ENCODE measurements around the gene GMPPA. TPM values are rescaled to one million over a fixed set of nuclear protein-coding genes. Genes with fewer than 3 reads are reported as not detected.

The GMPPA gene
- total and polyA plus RNA-seq, 4 donors, result 17.0 to 135 (median 40.4) TPM

- no peaks in the 10 kb centered on the region for H3K27me3 ChIP-seq (ENCODE audit: control insufficient read depth in 1 of 2, insufficient read depth in 2 of 2, low read length in 1 of 2)
- no peaks in the 10 kb centered on the region for H3K4me1 ChIP-seq (ENCODE audit: control insufficient read depth in 1 of 2, insufficient read depth in 2 of 2, low read length in 2 of 2)
- intact Hi-C loops (cut with DNase I), result no loop called here
- no peak overlapping the region for H3K27ac ChIP-seq (ENCODE audit: low read depth in 1 of 2, low read length in 2 of 2)
- H3K36me3 ChIP-seq (ENCODE audit: control insufficient read depth in 1 of 2, insufficient read depth in 2 of 2, low read length in 1 of 2), result peaks cover 0 to 19% of the 10 kb centered on the region in 2 donors
- no peak overlapping the region for H3K4me3 ChIP-seq (ENCODE audit: low read length in 2 of 2)
- DNase-seq (no peak), ATAC-seq (ENCODE audit: low FRiP score) (no peak)
- 43 to 47% methylated on average over 14 to 15 of the region's 15 CpGs for WGBS, 2 donors
- H3K9me3 ChIP-seq (ENCODE audit: control insufficient read depth, low read length), result no peaks in the 10 kb centered on the region
Observed at GRCh38 chr2:219477815-219478214, 20.9 kb upstream of the GMPPA start.

- no peaks in the 10 kb centered on the region for H3K27me3 ChIP-seq (ENCODE audit: control insufficient read depth in 1 of 2, insufficient read depth in 2 of 2, low read length in 1 of 2)
- no peaks in the 10 kb centered on the region for H3K9me3 ChIP-seq (ENCODE audit: control insufficient read depth, low read length)
- WGBS, 2 donors, result 72 to 83% methylated on average over 8 of the region's 8 CpGs
- peak overlapping the region in 1 of 2 donors; percentile 4 for H3K27ac ChIP-seq (ENCODE audit: low read depth in 1 of 2, low read length in 2 of 2)
- H3K36me3 ChIP-seq (ENCODE audit: control insufficient read depth in 1 of 2, insufficient read depth in 2 of 2, low read length in 1 of 2), result peaks cover 6 to 14% of the 10 kb centered on the region in 2 donors
- H3K4me1 ChIP-seq (ENCODE audit: control insufficient read depth in 1 of 2, insufficient read depth in 2 of 2, low read length in 2 of 2), result no peaks in the 10 kb centered on the region
- intact Hi-C loops (cut with DNase I), result no loop called here
- no peak overlapping the region for H3K4me3 ChIP-seq (ENCODE audit: low read length in 2 of 2)
- DNase-seq (no peak), ATAC-seq (ENCODE audit: low FRiP score) (no peak)
Observed at GRCh38 chr2:219478916-219479315, 19.8 kb upstream of the GMPPA start.

- DNase-seq (no peak), ATAC-seq (ENCODE audit: low FRiP score) (no peak)
- Histone ChIP-seq H3K4me3 (ENCODE audit: low read length in 2 of 2) (no peak overlapping the region), H3K27me3 (ENCODE audit: control insufficient read depth in 1 of 2, insufficient read depth in 2 of 2, low read length in 1 of 2) (no peaks in the 10 kb centered on the region), H3K9me3 (ENCODE audit: control insufficient read depth, low read length) (no peaks in the 10 kb centered on the region), H3K27ac (ENCODE audit: low read depth in 1 of 2, low read length in 2 of 2) (no peak overlapping the region), H3K36me3 (ENCODE audit: control insufficient read depth in 1 of 2, insufficient read depth in 2 of 2, low read length in 1 of 2) (peaks cover 6 to 14% of the 10 kb centered on the region in 2 donors), H3K4me1 (ENCODE audit: control insufficient read depth in 1 of 2, insufficient read depth in 2 of 2, low read length in 2 of 2) (no peaks in the 10 kb centered on the region)
- intact Hi-C loops (cut with DNase I), result no loop called here
- 80 to 84% methylated on average over 8 of the region's 8 CpGs for WGBS, 2 donors
Observed at GRCh38 chr2:219480004-219480403, 18.7 kb upstream of the GMPPA start.

GRCh38 chr2:219482674-219483405 is 15.9 kb upstream of the GMPPA start:
- ATAC-seq (ENCODE audit: low FRiP score) (no peak), DNase-seq (no peak)
- Histone ChIP-seq H3K27me3 (ENCODE audit: control insufficient read depth in 1 of 2, insufficient read depth in 2 of 2, low read length in 1 of 2) (no peaks in the 10 kb centered on the region), H3K4me1 (ENCODE audit: control insufficient read depth in 1 of 2, insufficient read depth in 2 of 2, low read length in 2 of 2) (no peaks in the 10 kb centered on the region), H3K36me3 (ENCODE audit: control insufficient read depth in 1 of 2, insufficient read depth in 2 of 2, low read length in 1 of 2) (peaks cover 6 to 14% of the 10 kb centered on the region in 2 donors), H3K9me3 (ENCODE audit: control insufficient read depth, low read length) (no peaks in the 10 kb centered on the region), H3K27ac (ENCODE audit: low read depth in 1 of 2, low read length in 2 of 2) (peak overlapping the region in 1 of 2 donors; percentile 13), H3K4me3 (ENCODE audit: low read length in 2 of 2) (no peak overlapping the region)
- 73 to 74% methylated on average over 17 of the region's 17 CpGs for WGBS, 2 donors
- intact Hi-C loops (cut with DNase I), result no loop called here

GRCh38 chr2:219483451-219484342 is 15.0 kb upstream of the GMPPA start:
- Histone ChIP-seq H3K27me3 (ENCODE audit: control insufficient read depth in 1 of 2, insufficient read depth in 2 of 2, low read length in 1 of 2) (no peaks in the 10 kb centered on the region), H3K4me1 (ENCODE audit: control insufficient read depth in 1 of 2, insufficient read depth in 2 of 2, low read length in 2 of 2) (no peaks in the 10 kb centered on the region), H3K36me3 (ENCODE audit: control insufficient read depth in 1 of 2, insufficient read depth in 2 of 2, low read length in 1 of 2) (peaks cover 6 to 14% of the 10 kb centered on the region in 2 donors), H3K4me3 (ENCODE audit: low read length in 2 of 2) (no peak overlapping the region), H3K27ac (ENCODE audit: low read depth in 1 of 2, low read length in 2 of 2) (no peak overlapping the region), H3K9me3 (ENCODE audit: control insufficient read depth, low read length) (no peaks in the 10 kb centered on the region)
- intact Hi-C loops (cut with DNase I), result no loop called here
- 67 to 74% methylated on average over 50 to 58 of the region's 58 CpGs for WGBS, 2 donors
- ATAC-seq (ENCODE audit: low FRiP score) (no peak), DNase-seq (no peak)

GRCh38 chr2:219484343-219485200 is 14.1 kb upstream of the GMPPA start:
- Histone ChIP-seq H3K4me3 (ENCODE audit: low read length in 2 of 2) (no peak overlapping the region), H3K27me3 (ENCODE audit: control insufficient read depth in 1 of 2, insufficient read depth in 2 of 2, low read length in 1 of 2) (no peaks in the 10 kb centered on the region), H3K4me1 (ENCODE audit: control insufficient read depth in 1 of 2, insufficient read depth in 2 of 2, low read length in 2 of 2) (no peaks in the 10 kb centered on the region), H3K9me3 (ENCODE audit: control insufficient read depth, low read length) (no peaks in the 10 kb centered on the region), H3K27ac (ENCODE audit: low read depth in 1 of 2, low read length in 2 of 2) (no peak overlapping the region), H3K36me3 (ENCODE audit: control insufficient read depth in 1 of 2, insufficient read depth in 2 of 2, low read length in 1 of 2) (peaks cover 6 to 10% of the 10 kb centered on the region in 2 donors)
- intact Hi-C loops (cut with DNase I), result no loop called here
- 67 to 68% methylated on average over 79 to 89 of the region's 89 CpGs for WGBS, 2 donors
- ATAC-seq (ENCODE audit: low FRiP score) (no peak), DNase-seq (no peak)

GRCh38 chr2:219485201-219485580 is 13.5 kb upstream of the GMPPA start:
- no peak overlapping the region for H3K27ac ChIP-seq (ENCODE audit: low read depth in 1 of 2, low read length in 2 of 2)
- no peaks in the 10 kb centered on the region for H3K4me1 ChIP-seq (ENCODE audit: control insufficient read depth in 1 of 2, insufficient read depth in 2 of 2, low read length in 2 of 2)
- no peaks in the 10 kb centered on the region for H3K9me3 ChIP-seq (ENCODE audit: control insufficient read depth, low read length)
- no peak overlapping the region for H3K4me3 ChIP-seq (ENCODE audit: low read length in 2 of 2)
- peaks cover 6 to 8% of the 10 kb centered on the region in 2 donors for H3K36me3 ChIP-seq (ENCODE audit: control insufficient read depth in 1 of 2, insufficient read depth in 2 of 2, low read length in 1 of 2)
- ATAC-seq (ENCODE audit: low FRiP score) (no peak), DNase-seq (no peak)
- WGBS, 2 donors, result 81 to 84% methylated on average over 11 to 12 of the region's 12 CpGs
- H3K27me3 ChIP-seq (ENCODE audit: control insufficient read depth in 1 of 2, insufficient read depth in 2 of 2, low read length in 1 of 2), result no peaks in the 10 kb centered on the region
- intact Hi-C loops (cut with DNase I), result no loop called here

GRCh38 chr2:219486380-219486959 is 12.2 kb upstream of the GMPPA start:
- ATAC-seq (ENCODE audit: low FRiP score) (no peak), DNase-seq (no peak)
- intact Hi-C loops (cut with DNase I), result no loop called here
- Histone ChIP-seq H3K27me3 (ENCODE audit: control insufficient read depth in 1 of 2, insufficient read depth in 2 of 2, low read length in 1 of 2) (no peaks in the 10 kb centered on the region), H3K4me3 (ENCODE audit: low read length in 2 of 2) (no peak overlapping the region), H3K27ac (ENCODE audit: low read depth in 1 of 2, low read length in 2 of 2) (no peak overlapping the region), H3K9me3 (ENCODE audit: control insufficient read depth, low read length) (no peaks in the 10 kb centered on the region), H3K36me3 (ENCODE audit: control insufficient read depth in 1 of 2, insufficient read depth in 2 of 2, low read length in 1 of 2) (peaks cover 6 to 9% of the 10 kb centered on the region in 2 donors), H3K4me1 (ENCODE audit: control insufficient read depth in 1 of 2, insufficient read depth in 2 of 2, low read length in 2 of 2) (no peaks in the 10 kb centered on the region)
- WGBS, 2 donors, result 69 to 70% methylated on average over 7 to 8 of the region's 8 CpGs
